ENCODE data around the gene COL26A1. TPM values are rescaled to one million over a fixed set of nuclear protein-coding genes. Genes with fewer than 3 reads are reported as not detected.

The COL26A1 gene
- total RNA-seq, 1 experiment from 2014 or later: 1.1 TPM

Other genes starting within 250 kb of the COL26A1 start
- gene SERPINE1, start 235.8 kb upstream of the COL26A1 start, total RNA-seq (2014; rRNA removed; shearing (Covaris generic); ENCODE audit: low replicate concordance): 36.7 and 42.4 TPM in 2 replicates
- gene AP1S1, start 208.4 kb upstream of the COL26A1 start, total RNA-seq (2014; rRNA removed; shearing (Covaris generic); ENCODE audit: low replicate concordance): 296 and 312 TPM in 2 replicates
- gene VGF, start 197.3 kb upstream of the COL26A1 start, total RNA-seq (2014; rRNA removed; shearing (Covaris generic); ENCODE audit: low replicate concordance): 0.14 and 0.74 TPM in 2 replicates
- not detected in 2 replicates for gene NAT16, start 182.6 kb upstream of the COL26A1 start, total RNA-seq (2014; rRNA removed; shearing (Covaris generic); ENCODE audit: low replicate concordance)
- not detected in 2 replicates for gene MOGAT3, start 161.8 kb upstream of the COL26A1 start, total RNA-seq (2014; rRNA removed; shearing (Covaris generic); ENCODE audit: low replicate concordance)
- 33.6 and 68.2 TPM in 2 replicates for gene PLOD3, start 145.3 kb upstream of the COL26A1 start, total RNA-seq (2014; rRNA removed; shearing (Covaris generic); ENCODE audit: low replicate concordance)
- 84.0 and 106 TPM in 2 replicates for gene ZNHIT1, start 144.7 kb upstream of the COL26A1 start, total RNA-seq (2014; rRNA removed; shearing (Covaris generic); ENCODE audit: low replicate concordance)
- 0.81 and 0.93 TPM in 2 replicates for gene CLDN15, start 125.1 kb upstream of the COL26A1 start, total RNA-seq (2014; rRNA removed; shearing (Covaris generic); ENCODE audit: low replicate concordance)
- 130 and 156 TPM in 2 replicates for gene FIS1, start 117.8 kb upstream of the COL26A1 start, total RNA-seq (2014; rRNA removed; shearing (Covaris generic); ENCODE audit: low replicate concordance)
- 36.6 and 58.1 TPM in 2 replicates for gene IFT22, start 41.1 kb upstream of the COL26A1 start, total RNA-seq (2014; rRNA removed; shearing (Covaris generic); ENCODE audit: low replicate concordance)

Measured in Caki2 (cell line).